H1 (cell line): ENCODE results near the gene PIGM. TPM values are rescaled to one million over a fixed set of nuclear protein-coding genes. Genes with fewer than 3 reads are reported as not detected.

Experiments
- FOSL1 ChIP-seq: IDR thresholded peaks from 2 replicates; pipeline ENCODE4 v1.6.1; 2011; ENCODE audit warnings: mild to moderate bottlenecking, low read depth, low read length, moderate library complexity; ENCODE audit not compliant: insufficient read depth
- GTF2F1 ChIP-seq: IDR thresholded peaks from 2 replicates; pipeline ENCODE4 v1.6.1; 2012; ENCODE audit warnings: low read depth, low read length, improper control_type of control experiment, borderline replicate concordance
- ZNF274 ChIP-seq: IDR thresholded peaks from 2 replicates; pipeline ENCODE4 v1.7.0; 2012; ENCODE audit warnings: low read length, borderline replicate concordance; ENCODE audit errors: extremely low read depth
- polyA plus RNA-seq, 7 experiments: library from polyadenylated mRNA; depleted of rRNA in 3 of 7; stranded (reverse) in 5 of 7; unstranded in 2 of 7; fragments of >200 nt in 5 of 7; fragments of 200-250 nt in 2 of 7; gene quantifications; 1 replicate in 5 of 7; 2 replicates in 1 of 7; 4 replicates in 1 of 7; pipeline versions ENCODE4 v1.2.1 to v1.2.3, GENCODE V29; 2011 to 2013; ENCODE audit warnings: missing spikeins in 2 of 7, mixed read lengths in 2 of 7
- total RNA-seq: library from RNA; stranded (reverse); fragmentation: NEBNext Ultra II Directional; extraction: Animal tissue kit (Norgen Biotek cat#: 25700); gene quantifications from 2 replicates; pipeline ENCODE4 v1.2.1, GENCODE V29; 2021

PIGM gene
- total and polyA plus RNA-seq, 2 of the 8 experiments (the other 6 are each of a cell fraction or from before 2014, with no cell fraction given), result 5.4 to 6.0 TPM

GRCh38 chr1:160063176-160063575 is 31.4 kb upstream of the PIGM start (continued):
- TF ChIP-seq GTF2F1, result no peak
- TF ChIP-seq ZNF274, result no peak
- TF ChIP-seq FOSL1, result no peak
